Gastroesophageal sphincter (tissue), 4 donors: ENCODE measurements around the gene NKAIN4. TPM values are rescaled to one million over a fixed set of nuclear protein-coding genes. Genes with fewer than 3 reads are reported as not detected.

Experiments
- ATAC-seq: fragments of 150-250 bp; one replicate; pipeline ENCODE4 v1.9.1; 2016; ENCODE audit warnings: mild to moderate bottlenecking, moderate library complexity
- H3K27ac ChIP-seq, 4 donors: fragments of 200-600 bp; sonication (generic) in 3 of 4; 1 replicate in 3 of 4; 2 replicates in 1 of 4; pipeline ENCODE4 v1.5.1; 2016 to 2019
- H3K27me3 ChIP-seq: fragments of 200-600 bp; sonication (generic); one replicate; pipeline ENCODE4 v1.5.1; 2019
- H3K36me3 ChIP-seq, 2 donors: fragments of 200-600 bp; sonication (generic); one replicate each; pipeline ENCODE4 v1.5.1; 2019; ENCODE audit warnings: control low read depth in 1 of 2
- H3K4me1 ChIP-seq, 3 donors: fragments of 200-600 bp; sonication (generic); 1 replicate in 2 of 3; 2 replicates in 1 of 3; pipeline ENCODE4 v1.5.1; 2016 to 2019; ENCODE audit warnings: control low read depth in 2 of 3
- H3K4me3 ChIP-seq, 2 donors: fragments of 200-600 bp; sonication (generic); one replicate each; pipeline ENCODE4 v1.5.1; 2019; ENCODE audit warnings: mild to moderate bottlenecking in 1 of 2, moderate library complexity in 1 of 2
- H3K9me3 ChIP-seq, 3 donors: fragments of 200-600 bp; sonication (generic); one replicate each; pipeline ENCODE4 v1.5.1; 2017 to 2019; ENCODE audit warnings: control low read depth in 2 of 3
- CTCF ChIP-seq, 4 experiments: fragments of 200-600 bp in 2 of 4; fragments of 450-650 bp in 2 of 4; sonication (generic) in 1 of 4; IDR thresholded peaks; one replicate each; pipeline ENCODE4 v1.5.1; 2017 to 2019; ENCODE audit warnings: antibody characterized with exemption in 4 of 4, mild to moderate bottlenecking in 2 of 4, moderate library complexity in 2 of 4
- EP300 ChIP-seq: sonication (generic); formaldehyde crosslinking; IDR thresholded peaks from one replicate; pipeline ENCODE4 v1.6.1; 2017; ENCODE audit warnings: antibody characterized with exemption, mild to moderate bottlenecking
- POLR2A ChIP-seq, 2 donors: fragments of 450-650 bp; IDR thresholded peaks; one replicate each; pipeline ENCODE4 v1.6.1; 2017; ENCODE audit warnings: antibody characterized with exemption in 2 of 2, mild to moderate bottlenecking in 2 of 2, moderate library complexity in 1 of 2
- POLR2AphosphoS5 ChIP-seq: sonication (generic); formaldehyde crosslinking; IDR thresholded peaks from one replicate; pipeline ENCODE4 v1.6.1; 2017; ENCODE audit warnings: antibody characterized with exemption
- WGBS, 2 donors: methylation state at CpG; one replicate each; pipeline ENCODE4 v1.1.5; 2018; ENCODE audit warnings: low coverage in 1 of 2; 5-methylcytosine and 5-hydroxymethylcytosine counted together
- total RNA-seq, 4 donors: library from RNA; depleted of rRNA; stranded (reverse); fragments of >200 nt; gene quantifications; one replicate each; pipeline ENCODE4 v1.1.0, GENCODE V29; 2016

Gene NKAIN4
- total RNA-seq, 4 donors from 2014 or later = 2.3 TPM; not detected in 3

DNA sequence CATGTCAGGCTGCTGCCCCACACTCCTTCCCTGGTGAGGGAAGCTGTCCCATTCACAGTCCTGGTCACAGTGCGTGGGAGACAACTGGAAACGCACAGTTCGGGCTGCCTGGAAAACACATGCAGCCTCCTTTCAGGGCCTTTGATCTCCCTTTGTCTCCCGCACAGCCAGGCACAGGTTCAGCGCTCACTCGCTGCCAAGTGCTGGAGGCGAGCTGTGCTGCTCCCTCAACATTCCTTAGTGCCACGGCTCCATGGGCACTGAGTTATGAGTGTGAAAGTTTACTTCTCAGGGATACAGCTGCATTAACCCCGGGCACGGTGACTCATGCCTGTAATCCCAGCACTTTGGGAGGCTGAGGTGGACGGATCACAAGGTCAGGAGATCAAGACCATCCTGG lies 47.4 kb downstream of the NKAIN4 start:
- peak; percentile 82 for ATAC-seq
- Histone ChIP-seq H3K36me3 (peaks cover 0 to 97% of the 10 kb centered on the region in 2 donors), H3K4me3 (no peak overlapping the region), H3K27ac (peak overlapping the region in 3 of 4 donors; percentile 59 to 72 (median 68)), H3K9me3 (no peaks in the 10 kb centered on the region), H3K27me3 (no peaks in the 10 kb centered on the region), H3K4me1 (peaks cover 0 to 68% (median 13%) of the 10 kb centered on the region in 3 donors)
- 20 to 52% methylated on average over 2 to 4 of the region's 11 CpGs for WGBS, 2 donors
- TF ChIP-seq EP300 (no peak), CTCF (IDR thresholded peaks at IDR 0.05) (no peak), POLR2AphosphoS5 (peak; percentile 80), POLR2A (IDR thresholded peaks at IDR 0.05) (no peak)

DNA sequence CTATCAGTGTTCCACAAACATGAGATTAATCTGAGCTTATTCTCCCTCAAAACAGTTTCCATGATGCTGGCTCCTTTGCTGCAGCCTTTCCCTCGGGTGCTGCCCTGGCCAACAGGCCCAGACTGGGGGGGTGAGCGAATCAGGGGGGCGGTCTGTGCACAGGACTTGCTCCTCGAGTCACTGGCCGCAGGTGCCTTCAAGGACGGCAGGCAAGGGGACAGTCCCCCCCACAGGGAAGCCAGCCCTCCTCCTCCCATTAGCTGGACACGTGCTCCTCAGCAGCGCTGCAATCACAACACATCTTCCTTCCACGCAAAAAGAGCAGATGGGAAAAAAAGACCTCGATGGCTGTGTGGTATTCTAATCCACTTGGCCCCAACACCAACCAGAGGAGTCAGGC lies 48.4 kb downstream of the NKAIN4 start:
- Histone ChIP-seq H3K27ac (peak overlapping the region in 2 of 4 donors; percentile 68 to 72), H3K4me1 (peaks cover 0 to 68% (median 13%) of the 10 kb centered on the region in 3 donors), H3K9me3 (no peaks in the 10 kb centered on the region), H3K27me3 (no peaks in the 10 kb centered on the region), H3K4me3 (no peak overlapping the region), H3K36me3 (peaks cover 0 to 97% of the 10 kb centered on the region in 2 donors)
- TF ChIP-seq POLR2A (IDR thresholded peaks at IDR 0.05) = no peak
- TF ChIP-seq CTCF (IDR thresholded peaks at IDR 0.05) = no peak
- TF ChIP-seq POLR2AphosphoS5 = no peak
- TF ChIP-seq EP300 = no peak
- WGBS, 2 donors = 59% methylated on average over 3 of the region's 10 CpGs; no CpG with 5 or more reads in 1 of the 2 donors
- no peak for ATAC-seq

DNA sequence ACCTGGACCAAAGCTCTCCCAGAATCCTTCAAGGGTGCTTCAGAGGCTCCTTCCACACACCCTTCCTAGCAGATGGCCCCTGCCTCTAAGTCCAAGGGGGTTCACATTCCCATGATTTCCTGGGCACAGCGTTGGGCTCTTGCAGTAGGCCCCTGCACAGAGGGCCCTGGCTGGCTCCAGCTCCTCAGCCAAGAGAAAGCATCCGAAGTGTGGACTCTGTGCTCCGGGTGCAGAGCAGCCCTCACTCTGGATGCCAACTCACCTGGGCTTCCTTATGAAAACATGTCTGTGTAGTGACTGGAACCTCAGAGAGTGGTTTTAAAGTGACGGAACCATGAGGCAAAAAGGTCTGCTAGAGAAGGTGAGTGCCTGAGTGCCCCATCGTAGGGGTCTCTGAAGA lies 49.9 kb downstream of the NKAIN4 start:
- Histone ChIP-seq H3K27me3 (no peaks in the 10 kb centered on the region), H3K4me1 (peaks cover 0 to 68% (median 7%) of the 10 kb centered on the region in 3 donors), H3K9me3 (no peaks in the 10 kb centered on the region), H3K36me3 (peaks cover 0 to 98% of the 10 kb centered on the region in 2 donors), H3K27ac (no peak overlapping the region), H3K4me3 (no peak overlapping the region)
- WGBS, 2 donors = 87% methylated on average over 4 of the region's 5 CpGs; no CpG with 5 or more reads in 1 of the 2 donors
- ATAC-seq = no peak
- no peak for TF ChIP-seq CTCF (IDR thresholded peaks at IDR 0.05)
- TF ChIP-seq EP300 = no peak
- TF ChIP-seq POLR2A (IDR thresholded peaks at IDR 0.05) = no peak
- no peak for TF ChIP-seq POLR2AphosphoS5

DNA sequence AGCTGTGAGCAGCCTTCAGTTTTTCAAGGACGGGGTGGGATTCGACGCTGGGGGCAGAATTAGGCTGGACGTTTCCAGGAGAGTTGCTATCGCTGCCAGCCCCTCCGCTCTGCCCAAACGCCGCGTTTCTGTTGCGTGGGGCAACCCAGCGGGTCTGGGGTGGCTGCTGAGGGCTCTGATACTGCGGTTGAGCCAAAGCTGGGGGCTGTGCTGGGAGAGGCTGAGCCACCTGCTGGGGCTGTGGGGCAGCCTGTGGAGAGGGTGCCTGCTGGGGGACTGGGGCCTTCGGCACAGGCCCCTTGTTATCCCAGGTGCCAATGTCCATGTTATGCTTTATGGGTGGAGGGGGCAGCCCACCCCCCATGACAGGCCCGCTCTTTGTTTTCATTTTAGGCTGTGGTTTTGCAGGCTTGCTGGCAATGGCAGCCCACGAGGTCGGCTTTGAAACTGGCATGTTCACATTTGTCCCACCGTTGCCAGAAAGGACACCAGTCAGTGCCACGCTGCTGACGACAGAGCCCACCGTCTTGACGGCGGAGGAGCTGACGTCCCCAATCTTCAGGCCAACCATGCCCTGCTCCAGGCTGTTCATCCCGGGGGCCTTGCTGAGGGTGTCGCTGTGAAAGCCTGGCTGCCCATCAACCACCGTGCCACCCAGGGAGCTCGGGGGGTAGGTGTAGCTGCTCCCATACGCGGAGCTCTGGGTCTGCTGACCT lies 51.3 kb downstream of the NKAIN4 start:
- H3K4me3 ChIP-seq = no peak overlapping the region
- peaks cover 0 to 87% of the 10 kb centered on the region in 2 donors for H3K36me3 ChIP-seq
- H3K27me3 ChIP-seq = no peaks in the 10 kb centered on the region
- H3K4me1 ChIP-seq = peaks cover 0 to 69% (median 7%) of the 10 kb centered on the region in 3 donors
- no peak for ATAC-seq
- whole genome bisulfite sequencing, 2 donors = 72% methylated on average over 2 of the region's 29 CpGs; no CpG with 5 or more reads in 1 of the 2 donors
- H3K9me3 ChIP-seq = no peaks in the 10 kb centered on the region
- TF ChIP-seq POLR2AphosphoS5 (no peak), POLR2A (IDR thresholded peaks at IDR 0.05) (no peak), EP300 (no peak), CTCF (IDR thresholded peaks at IDR 0.05) (no peak)
- H3K27ac ChIP-seq = no peak overlapping the region

GRCh38 chr20:63202021-63202420 lies 52.2 kb downstream of the NKAIN4 start:
- no peak for TF ChIP-seq POLR2AphosphoS5
- no peak for TF ChIP-seq EP300
- TF ChIP-seq CTCF (IDR thresholded peaks at IDR 0.05) = no peak
- TF ChIP-seq POLR2A (IDR thresholded peaks at IDR 0.05) = no peak
- Histone ChIP-seq H3K4me1 (peaks cover 0 to 71% (median 7%) of the 10 kb centered on the region in 3 donors), H3K4me3 (no peak overlapping the region), H3K36me3 (peaks cover 0 to 77% of the 10 kb centered on the region in 2 donors), H3K27ac (no peak overlapping the region), H3K9me3 (no peaks in the 10 kb centered on the region), H3K27me3 (no peaks in the 10 kb centered on the region)
- ATAC-seq = no peak
- WGBS, 2 donors = 83% methylated on average over 5 of the region's 17 CpGs; no CpG with 5 or more reads in 1 of the 2 donors
